SHP77 treated with DMSO at 0.1 percent for 48 hours (cell line): ENCODE results near the gene UBQLNL.

Experiments
- DNase-seq: peaks from one replicate; lab custom pipeline; 2025; lab: John Stamatoyannopoulos, UW

UBQLNL gene

DNA sequence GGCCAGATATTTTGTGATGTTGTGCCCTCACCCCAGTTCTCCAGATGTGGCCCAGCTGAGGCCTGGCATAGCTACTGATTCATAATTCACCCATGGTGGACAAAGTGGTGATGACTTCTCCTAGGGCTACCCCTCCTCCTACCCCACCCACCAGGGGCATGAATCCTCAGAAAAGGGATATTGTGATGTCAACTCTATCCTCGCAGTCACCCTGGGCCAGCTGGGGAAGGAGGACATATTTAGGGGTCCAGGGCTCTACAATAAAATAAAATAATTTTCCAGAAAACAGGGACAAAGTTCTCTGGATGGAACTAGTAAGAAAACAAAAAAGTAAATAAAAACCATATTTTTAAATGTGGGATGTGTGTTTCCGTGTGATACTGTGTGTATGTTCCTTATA lies at the start of gene UBQLNL:
Gene UBQLNL (minus strand): TSS at position 101 of the 400 bp plus-strand sequence. CDS start 258 bp downstream, outside the sequence.
- no peak for DNase-seq

- DNase-seq, result no peak
Observed at GRCh38 chr11:5564259-5565019, 47.9 kb upstream of the UBQLNL start.

GRCh38 chr11:5557751-5558150 lies 41.3 kb upstream of the UBQLNL start:
- DNase-seq, result no peak

- no peak for DNase-seq
Observed at GRCh38 chr11:5556596-5557188, 40.2 kb upstream of the UBQLNL start.

- no peak for DNase-seq
Observed at GRCh38 chr11:5553343-5553742, 36.8 kb upstream of the UBQLNL start.

DNA sequence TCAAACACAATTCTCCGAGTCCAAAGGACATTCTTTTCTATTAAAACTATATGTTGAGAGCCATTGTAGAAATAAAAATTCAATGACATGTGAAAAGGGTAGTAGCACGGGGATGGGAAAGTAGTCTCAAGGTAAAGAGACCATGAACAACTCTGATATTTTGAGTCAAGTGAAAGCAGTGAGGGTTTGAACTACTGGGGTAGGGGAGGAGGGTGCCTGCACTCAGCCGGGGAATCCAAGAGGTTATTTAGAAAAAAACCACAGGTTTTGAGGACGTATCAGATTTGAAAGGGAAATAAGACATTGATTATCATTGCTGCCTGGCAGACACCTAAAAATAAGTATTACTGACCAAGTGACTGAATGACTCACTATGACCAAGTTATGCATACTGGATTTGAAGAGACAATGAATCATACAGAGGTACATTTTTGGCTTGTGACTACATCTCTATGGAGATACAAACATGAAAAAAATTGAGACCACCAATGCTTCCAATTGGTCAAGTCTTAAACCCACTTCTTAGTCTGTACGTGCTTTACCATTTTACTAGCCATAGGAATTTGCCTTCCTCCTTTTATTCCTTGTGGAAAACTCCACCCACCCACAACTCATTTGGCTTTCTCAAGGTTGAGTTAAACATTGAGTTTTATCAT lies 34.1 kb upstream of the UBQLNL start:
- DNase-seq, result no peak

- no peak for DNase-seq
Observed at GRCh38 chr11:5548440-5548839, 31.9 kb upstream of the UBQLNL start, which contains the start of gene OR52H1. Gene OR52H1 (minus strand): TSS chr11:5548540. CDS start chr11:5545505, 3,035 bp downstream.

GRCh38 chr11:5547982-5548381 lies 31.5 kb upstream of the UBQLNL start:
- DNase-seq, result no peak

DNA sequence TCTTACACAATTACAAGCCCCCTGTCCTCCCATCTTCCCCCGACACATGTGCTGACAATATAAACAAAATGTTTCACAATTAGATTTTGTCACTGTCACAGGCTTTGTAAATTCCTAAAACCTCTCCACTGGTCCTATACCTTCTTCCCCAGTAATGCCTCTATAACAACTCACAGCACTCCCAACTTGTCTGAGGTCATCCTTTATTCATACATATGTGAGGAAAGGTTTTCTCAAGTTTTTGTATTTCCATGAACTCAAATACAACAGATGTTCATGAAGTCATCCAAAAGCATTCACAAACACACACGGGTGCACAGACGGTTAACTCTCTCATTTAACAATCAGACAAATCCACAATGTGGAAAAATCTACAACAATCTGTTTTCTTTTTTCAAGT lies 30.0 kb upstream of the UBQLNL start:
- DNase-seq, result no peak

DNA sequence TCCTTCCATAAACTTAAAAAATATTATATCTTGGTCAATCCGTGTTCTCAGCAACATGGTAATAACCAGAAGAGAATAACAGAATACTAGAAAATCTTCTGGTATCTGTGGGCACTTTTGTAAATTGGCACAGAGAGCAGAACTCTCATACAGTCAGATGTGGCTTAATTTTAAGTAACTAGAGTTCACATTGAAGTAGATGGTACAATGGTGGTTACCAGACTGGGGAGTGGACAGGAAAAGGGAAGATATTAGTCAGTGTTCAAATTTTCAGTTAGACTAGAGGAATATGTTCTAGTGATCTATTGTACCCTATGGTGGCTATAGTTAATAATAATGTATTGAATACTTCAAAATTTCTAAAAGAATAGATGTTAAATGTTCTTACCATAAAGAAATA lies 24.9 kb upstream of the UBQLNL start:
- DNase-seq, result no peak

GRCh38 chr11:5536482-5536881 lies 20.0 kb upstream of the UBQLNL start:
- no peak for DNase-seq

- no peak for DNase-seq
Observed at GRCh38 chr11:5534046-5534445, 17.5 kb upstream of the UBQLNL start.

DNA sequence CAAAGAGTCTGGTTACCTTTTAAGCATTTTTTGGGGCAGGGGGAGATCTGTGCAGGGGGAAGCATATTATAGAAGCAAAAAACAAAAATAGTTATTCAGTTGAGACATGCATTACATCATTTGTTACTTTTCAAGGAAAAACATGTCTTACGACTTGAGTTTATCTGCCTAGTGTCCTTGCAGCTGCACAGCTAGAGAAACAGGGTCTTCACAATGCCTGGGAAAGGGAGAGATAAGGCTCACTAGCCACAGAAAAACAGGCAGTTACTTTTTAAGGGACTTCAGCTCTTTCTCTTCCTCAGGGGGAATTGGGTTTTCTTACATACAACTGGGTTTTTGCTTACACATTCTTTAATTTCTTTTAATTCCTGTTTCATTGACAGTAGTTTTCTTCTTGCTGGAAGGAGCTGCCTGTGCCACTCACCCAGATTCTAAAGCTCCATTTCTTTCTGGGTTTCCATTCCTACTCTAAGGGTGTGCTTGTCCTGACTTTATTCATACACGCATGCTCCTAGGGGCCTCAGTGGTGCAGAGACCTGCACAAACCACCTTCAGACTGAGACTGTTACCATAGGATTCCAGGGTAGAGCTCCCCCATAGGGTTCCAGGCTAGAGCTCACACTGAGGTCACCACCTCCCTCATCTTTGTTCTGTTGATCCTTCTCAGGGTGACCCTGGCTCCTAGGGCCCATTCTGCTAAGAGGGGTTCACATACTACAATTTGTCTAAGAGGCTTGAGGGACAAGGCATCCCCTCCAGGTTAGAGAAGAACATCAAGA lies 14.7 kb upstream of the UBQLNL start:
- DNase-seq, result no peak

DNA sequence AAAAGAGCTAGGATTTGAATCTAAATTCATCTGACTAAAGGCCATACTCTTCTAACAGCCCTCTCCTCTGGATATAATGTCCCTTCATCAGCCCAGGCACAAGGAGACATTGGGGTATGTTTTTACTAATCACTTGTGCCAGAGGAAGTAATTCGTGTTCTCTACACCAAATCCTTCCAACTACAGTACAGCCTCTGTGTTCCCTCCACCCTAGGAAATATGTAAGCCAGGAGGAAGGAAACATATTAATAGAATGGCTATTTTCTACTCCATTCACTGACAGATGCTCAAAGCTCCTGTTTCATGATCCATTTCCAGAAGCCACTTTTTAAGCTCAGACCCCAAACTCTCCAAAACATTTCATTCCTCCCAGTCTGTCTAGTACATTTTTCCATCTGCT lies 12.0 kb upstream of the UBQLNL start:
- no peak for DNase-seq

DNA sequence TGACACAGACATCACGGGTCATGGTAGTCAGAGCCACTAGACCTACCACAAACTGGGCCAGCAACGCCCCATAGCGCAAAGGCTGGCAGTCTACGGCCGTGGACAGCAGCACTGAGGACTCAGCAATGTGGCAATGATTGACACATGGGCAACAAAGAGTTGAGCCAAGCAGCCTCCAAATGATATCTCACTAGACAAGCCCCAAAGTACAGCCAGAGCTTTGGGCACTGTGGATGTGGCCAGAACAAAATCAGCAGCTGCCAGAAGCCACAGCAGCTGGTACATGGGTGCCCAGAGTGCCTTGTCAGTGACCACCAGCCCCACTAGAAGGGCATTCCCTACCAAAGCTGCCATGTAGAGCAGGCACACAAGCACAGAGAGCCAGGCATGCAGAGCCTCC lies 11.2 kb upstream of the UBQLNL start:
- no peak for DNase-seq

- no peak for DNase-seq
Observed at GRCh38 chr11:5524756-5525155, 8.3 kb upstream of the UBQLNL start.

DNA sequence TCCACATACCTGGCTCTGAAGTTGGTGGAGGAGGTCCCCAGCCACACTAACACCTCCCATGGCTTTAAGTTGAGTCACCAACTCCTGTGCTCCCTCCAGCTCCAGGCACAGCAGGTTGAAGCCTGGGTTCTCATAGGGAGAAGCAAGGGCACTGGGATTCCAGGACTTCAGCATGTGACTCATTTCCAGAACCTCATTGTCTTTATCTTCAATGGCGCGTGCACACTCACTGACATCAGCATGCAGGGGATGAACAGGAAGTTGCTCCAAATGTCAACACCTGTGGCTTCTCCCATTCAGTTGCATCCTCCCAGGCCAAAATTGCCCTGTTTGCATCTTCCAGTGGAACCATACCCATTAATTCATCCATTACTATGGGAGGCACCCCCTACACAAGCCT lies 5.8 kb upstream of the UBQLNL start:
- no peak for DNase-seq

GRCh38 chr11:5521540-5521939 lies 5.0 kb upstream of the UBQLNL start:
- DNase-seq, result no peak

DNA sequence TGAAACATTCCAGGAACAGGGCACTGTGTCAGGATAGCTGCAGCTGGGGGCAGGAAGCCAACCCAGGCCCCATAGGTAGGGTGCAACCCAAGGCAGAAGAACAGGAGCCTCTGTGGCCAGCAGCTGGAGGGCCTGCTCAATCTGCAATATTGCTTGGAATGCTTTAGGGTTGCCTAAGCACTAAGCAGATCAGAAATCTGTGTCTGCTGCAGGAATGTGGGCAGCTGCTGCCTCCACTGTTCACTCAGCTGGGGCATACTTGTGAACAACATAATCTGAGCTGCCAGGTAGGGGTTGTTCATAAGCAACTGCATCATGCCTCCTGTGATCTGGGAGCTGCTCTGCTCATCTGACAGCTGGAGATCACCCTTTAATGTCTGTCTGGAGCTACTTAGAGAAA lies 1.7 kb downstream of the UBQLNL start:
- no peak for DNase-seq

DNA sequence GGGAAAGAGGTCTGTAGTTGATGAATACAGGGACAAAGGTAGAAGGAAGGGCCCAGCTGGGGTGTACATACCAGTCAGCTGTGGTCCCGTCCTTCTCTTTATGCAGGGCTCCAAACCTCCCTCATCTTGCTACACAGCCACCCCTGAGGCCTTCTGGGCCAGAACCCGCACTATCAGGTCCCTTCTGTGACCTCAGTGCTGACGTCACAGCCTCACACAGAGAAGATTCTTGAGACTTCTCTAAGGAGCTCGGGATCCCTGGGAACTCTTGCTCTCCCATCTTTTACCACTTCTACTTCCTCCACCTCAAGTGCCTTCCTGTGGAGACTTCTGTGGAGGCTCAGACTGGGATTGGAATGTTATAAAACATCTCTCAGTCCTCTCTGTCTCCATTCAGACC lies 6.7 kb downstream of the UBQLNL start, which contains the start of gene UBQLN3:
Gene UBQLN3 (minus strand): TSS at position 155 of the 400 bp plus-strand sequence. CDS start 399 bp downstream, outside the sequence.
- DNase-seq, result no peak

DNA sequence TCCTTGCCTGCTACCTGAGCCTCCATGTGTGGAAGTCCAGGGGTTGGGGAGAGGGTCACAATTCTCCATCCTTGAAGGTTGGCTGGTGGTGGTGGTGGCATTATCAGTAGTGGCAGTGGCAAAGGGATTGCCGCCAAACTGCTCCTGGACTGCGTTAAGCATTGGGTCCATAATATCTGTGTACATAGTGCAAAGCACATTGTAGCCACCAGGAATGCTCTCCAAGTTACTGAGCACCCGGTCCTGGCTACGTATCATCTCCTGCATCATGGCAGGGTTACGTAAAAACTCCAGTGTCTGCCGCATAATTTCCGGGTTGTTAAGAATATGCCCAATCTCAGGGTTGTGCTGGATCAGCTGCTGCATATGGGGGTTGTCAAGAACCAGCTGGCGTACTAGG lies 7.9 kb downstream of the UBQLNL start:
- DNase-seq, result no peak

GRCh38 chr11:5507933-5508305 lies 8.6 kb downstream of the UBQLNL start:
- no peak for DNase-seq
